GM12878 (cell line): Measurements from ENCODE around the gene NAV2.

Experiments
- CHD1 ChIP-seq: IDR thresholded peaks from 2 replicates; pipeline ENCODE4 v1.6.1; 2012; ENCODE audit warnings: low read depth, low read length, improper control_type of control experiment
- CREM ChIP-seq: IDR thresholded peaks from 2 replicates; pipeline ENCODE4 v1.6.1; 2014; ENCODE audit warnings: antibody characterized with exemption, low read depth
- MXI1 ChIP-seq: fragments of 150-350 bp; IDR thresholded peaks from 2 replicates; pipeline ENCODE4 v1.6.1; 2011; ENCODE audit warnings: low read depth, mild to moderate bottlenecking, inconsistent platforms, low read length, improper control_type of control experiment
- NFIC ChIP-seq: IDR thresholded peaks from 2 replicates; pipeline ENCODE4 v1.6.1; 2012; ENCODE audit warnings: low read depth, mild to moderate bottlenecking, inconsistent platforms, low read length, moderate library complexity
- POLR2AphosphoS5 ChIP-seq: IDR thresholded peaks from 2 replicates; pipeline ENCODE4 v1.6.1; 2011; ENCODE audit warnings: mild to moderate bottlenecking, low read length, inconsistent platforms
- RAD51 ChIP-seq: fragments of 450-650 bp; IDR thresholded peaks from 2 replicates; pipeline ENCODE4 v1.6.1; 2016; ENCODE audit warnings: moderate library complexity, mild to moderate bottlenecking, inconsistent platforms
- YY1 ChIP-seq: IDR thresholded peaks from 2 replicates; pipeline ENCODE4 v1.6.1; 2011; ENCODE audit warnings: low read depth, mild to moderate bottlenecking, low read length
- ZZZ3 ChIP-seq: IDR thresholded peaks from 2 replicates; pipeline ENCODE4 v1.6.1; 2011; ENCODE audit warnings: low read depth; ENCODE audit not compliant: control insufficient read depth, insufficient read length
- TF ChIP-seq, protein P1 (sequence below): IDR thresholded peaks from 2 replicates; pipeline ENCODE4 v1.6.1; 2012; ENCODE audit warnings: improper control_type of control experiment, low read depth, low read length; ENCODE audit not compliant: insufficient replicate concordance
- TF ChIP-seq, protein P2 (sequence below), 3 experiments: IDR thresholded peaks in 2 of 3; conservative IDR thresholded peaks in 1 of 3; 2 replicates each; pipeline ENCODE4 v1.5.1; 2011; ENCODE audit warnings: low read depth in 3 of 3, low read length in 3 of 3, mild to moderate bottlenecking in 3 of 3, control low read depth in 2 of 3, moderate library complexity in 2 of 3, inconsistent platforms in 1 of 3, mixed read lengths in 1 of 3; ENCODE audit not compliant: control insufficient read depth in 2 of 3, insufficient read depth in 1 of 3; ENCODE audit errors: extremely low read depth in 1 of 3
- TF ChIP-seq, protein P3 (sequence below): IDR thresholded peaks from 2 replicates; pipeline ENCODE4 v1.6.1; 2011; ENCODE audit warnings: low read depth, mild to moderate bottlenecking, low read length, moderate library complexity, borderline replicate concordance; ENCODE audit errors: extremely low read depth
- TF ChIP-seq, protein P4 (sequence below): IDR thresholded peaks from 2 replicates; pipeline ENCODE4 v1.6.1; 2012; ENCODE audit warnings: mild to moderate bottlenecking, low read depth, low read length
- TF ChIP-seq, protein P5 (sequence below): fragments of 450-650 bp; formaldehyde crosslinking; IDR thresholded peaks from 2 replicates; pipeline ENCODE4 v1.5.0; 2022; ENCODE audit warnings: mild to moderate bottlenecking, missing genetic modification characterization

DNA sequence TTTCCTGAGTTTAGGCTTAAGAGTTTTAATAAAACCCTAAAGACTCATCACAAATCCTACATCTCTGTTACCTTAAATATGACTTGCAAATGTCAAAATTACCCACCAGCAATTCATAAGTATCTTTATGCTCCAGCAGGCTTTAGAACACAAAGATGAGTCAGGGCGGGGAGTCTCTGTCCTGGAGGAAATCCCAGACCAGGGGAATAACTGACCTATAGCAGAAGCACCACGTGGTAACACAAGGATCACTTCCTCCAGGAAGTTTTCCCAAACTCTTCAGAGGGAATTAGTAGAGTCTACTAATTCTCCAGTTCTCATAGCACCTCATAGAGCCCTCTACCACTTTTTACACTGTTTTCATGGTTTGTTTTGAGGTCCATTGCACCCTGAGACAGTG is 217.0 kb downstream of the NAV2 start:
- TF ChIP-seq POLR2AphosphoS5 (no peak), MXI1 (no peak), CREM (no peak), ZZZ3 (no peak), CHD1 (no peak), YY1 (no peak), NFIC (no peak), RAD51 (no peak)
- TF ChIP-seq, protein P1, sequence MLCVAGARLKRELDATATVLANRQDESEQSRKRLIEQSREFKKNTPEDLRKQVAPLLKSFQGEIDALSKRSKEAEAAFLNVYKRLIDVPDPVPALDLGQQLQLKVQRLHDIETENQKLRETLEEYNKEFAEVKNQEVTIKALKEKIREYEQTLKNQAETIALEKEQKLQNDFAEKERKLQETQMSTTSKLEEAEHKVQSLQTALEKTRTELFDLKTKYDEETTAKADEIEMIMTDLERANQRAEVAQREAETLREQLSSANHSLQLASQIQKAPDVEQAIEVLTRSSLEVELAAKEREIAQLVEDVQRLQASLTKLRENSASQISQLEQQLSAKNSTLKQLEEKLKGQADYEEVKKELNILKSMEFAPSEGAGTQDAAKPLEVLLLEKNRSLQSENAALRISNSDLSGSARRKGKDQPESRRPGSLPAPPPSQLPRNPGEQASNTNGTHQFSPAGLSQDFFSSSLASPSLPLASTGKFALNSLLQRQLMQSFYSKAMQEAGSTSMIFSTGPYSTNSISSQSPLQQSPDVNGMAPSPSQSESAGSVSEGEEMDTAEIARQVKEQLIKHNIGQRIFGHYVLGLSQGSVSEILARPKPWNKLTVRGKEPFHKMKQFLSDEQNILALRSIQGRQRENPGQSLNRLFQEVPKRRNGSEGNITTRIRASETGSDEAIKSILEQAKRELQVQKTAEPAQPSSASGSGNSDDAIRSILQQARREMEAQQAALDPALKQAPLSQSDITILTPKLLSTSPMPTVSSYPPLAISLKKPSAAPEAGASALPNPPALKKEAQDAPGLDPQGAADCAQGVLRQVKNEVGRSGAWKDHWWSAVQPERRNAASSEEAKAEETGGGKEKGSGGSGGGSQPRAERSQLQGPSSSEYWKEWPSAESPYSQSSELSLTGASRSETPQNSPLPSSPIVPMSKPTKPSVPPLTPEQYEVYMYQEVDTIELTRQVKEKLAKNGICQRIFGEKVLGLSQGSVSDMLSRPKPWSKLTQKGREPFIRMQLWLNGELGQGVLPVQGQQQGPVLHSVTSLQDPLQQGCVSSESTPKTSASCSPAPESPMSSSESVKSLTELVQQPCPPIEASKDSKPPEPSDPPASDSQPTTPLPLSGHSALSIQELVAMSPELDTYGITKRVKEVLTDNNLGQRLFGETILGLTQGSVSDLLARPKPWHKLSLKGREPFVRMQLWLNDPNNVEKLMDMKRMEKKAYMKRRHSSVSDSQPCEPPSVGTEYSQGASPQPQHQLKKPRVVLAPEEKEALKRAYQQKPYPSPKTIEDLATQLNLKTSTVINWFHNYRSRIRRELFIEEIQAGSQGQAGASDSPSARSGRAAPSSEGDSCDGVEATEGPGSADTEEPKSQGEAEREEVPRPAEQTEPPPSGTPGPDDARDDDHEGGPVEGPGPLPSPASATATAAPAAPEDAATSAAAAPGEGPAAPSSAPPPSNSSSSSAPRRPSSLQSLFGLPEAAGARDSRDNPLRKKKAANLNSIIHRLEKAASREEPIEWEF, result no peak
- TF ChIP-seq, protein P2, sequence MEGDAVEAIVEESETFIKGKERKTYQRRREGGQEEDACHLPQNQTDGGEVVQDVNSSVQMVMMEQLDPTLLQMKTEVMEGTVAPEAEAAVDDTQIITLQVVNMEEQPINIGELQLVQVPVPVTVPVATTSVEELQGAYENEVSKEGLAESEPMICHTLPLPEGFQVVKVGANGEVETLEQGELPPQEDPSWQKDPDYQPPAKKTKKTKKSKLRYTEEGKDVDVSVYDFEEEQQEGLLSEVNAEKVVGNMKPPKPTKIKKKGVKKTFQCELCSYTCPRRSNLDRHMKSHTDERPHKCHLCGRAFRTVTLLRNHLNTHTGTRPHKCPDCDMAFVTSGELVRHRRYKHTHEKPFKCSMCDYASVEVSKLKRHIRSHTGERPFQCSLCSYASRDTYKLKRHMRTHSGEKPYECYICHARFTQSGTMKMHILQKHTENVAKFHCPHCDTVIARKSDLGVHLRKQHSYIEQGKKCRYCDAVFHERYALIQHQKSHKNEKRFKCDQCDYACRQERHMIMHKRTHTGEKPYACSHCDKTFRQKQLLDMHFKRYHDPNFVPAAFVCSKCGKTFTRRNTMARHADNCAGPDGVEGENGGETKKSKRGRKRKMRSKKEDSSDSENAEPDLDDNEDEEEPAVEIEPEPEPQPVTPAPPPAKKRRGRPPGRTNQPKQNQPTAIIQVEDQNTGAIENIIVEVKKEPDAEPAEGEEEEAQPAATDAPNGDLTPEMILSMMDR (IDR thresholded peaks at IDR 0.05 in 2 of 3, conservative IDR thresholded peaks at IDR 0.05 in 1 of 3; ENCODE audit: control insufficient read depth in 2 of 3, extremely low read depth in 1 of 3, insufficient read depth in 1 of 3, low read depth in 3 of 3, low read length in 3 of 3), result no peak
- TF ChIP-seq, protein P3, sequence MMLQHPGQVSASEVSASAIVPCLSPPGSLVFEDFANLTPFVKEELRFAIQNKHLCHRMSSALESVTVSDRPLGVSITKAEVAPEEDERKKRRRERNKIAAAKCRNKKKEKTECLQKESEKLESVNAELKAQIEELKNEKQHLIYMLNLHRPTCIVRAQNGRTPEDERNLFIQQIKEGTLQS, result no peak
- TF ChIP-seq, protein P4, sequence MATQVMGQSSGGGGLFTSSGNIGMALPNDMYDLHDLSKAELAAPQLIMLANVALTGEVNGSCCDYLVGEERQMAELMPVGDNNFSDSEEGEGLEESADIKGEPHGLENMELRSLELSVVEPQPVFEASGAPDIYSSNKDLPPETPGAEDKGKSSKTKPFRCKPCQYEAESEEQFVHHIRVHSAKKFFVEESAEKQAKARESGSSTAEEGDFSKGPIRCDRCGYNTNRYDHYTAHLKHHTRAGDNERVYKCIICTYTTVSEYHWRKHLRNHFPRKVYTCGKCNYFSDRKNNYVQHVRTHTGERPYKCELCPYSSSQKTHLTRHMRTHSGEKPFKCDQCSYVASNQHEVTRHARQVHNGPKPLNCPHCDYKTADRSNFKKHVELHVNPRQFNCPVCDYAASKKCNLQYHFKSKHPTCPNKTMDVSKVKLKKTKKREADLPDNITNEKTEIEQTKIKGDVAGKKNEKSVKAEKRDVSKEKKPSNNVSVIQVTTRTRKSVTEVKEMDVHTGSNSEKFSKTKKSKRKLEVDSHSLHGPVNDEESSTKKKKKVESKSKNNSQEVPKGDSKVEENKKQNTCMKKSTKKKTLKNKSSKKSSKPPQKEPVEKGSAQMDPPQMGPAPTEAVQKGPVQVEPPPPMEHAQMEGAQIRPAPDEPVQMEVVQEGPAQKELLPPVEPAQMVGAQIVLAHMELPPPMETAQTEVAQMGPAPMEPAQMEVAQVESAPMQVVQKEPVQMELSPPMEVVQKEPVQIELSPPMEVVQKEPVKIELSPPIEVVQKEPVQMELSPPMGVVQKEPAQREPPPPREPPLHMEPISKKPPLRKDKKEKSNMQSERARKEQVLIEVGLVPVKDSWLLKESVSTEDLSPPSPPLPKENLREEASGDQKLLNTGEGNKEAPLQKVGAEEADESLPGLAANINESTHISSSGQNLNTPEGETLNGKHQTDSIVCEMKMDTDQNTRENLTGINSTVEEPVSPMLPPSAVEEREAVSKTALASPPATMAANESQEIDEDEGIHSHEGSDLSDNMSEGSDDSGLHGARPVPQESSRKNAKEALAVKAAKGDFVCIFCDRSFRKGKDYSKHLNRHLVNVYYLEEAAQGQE, result no peak
- TF ChIP-seq, protein P5, sequence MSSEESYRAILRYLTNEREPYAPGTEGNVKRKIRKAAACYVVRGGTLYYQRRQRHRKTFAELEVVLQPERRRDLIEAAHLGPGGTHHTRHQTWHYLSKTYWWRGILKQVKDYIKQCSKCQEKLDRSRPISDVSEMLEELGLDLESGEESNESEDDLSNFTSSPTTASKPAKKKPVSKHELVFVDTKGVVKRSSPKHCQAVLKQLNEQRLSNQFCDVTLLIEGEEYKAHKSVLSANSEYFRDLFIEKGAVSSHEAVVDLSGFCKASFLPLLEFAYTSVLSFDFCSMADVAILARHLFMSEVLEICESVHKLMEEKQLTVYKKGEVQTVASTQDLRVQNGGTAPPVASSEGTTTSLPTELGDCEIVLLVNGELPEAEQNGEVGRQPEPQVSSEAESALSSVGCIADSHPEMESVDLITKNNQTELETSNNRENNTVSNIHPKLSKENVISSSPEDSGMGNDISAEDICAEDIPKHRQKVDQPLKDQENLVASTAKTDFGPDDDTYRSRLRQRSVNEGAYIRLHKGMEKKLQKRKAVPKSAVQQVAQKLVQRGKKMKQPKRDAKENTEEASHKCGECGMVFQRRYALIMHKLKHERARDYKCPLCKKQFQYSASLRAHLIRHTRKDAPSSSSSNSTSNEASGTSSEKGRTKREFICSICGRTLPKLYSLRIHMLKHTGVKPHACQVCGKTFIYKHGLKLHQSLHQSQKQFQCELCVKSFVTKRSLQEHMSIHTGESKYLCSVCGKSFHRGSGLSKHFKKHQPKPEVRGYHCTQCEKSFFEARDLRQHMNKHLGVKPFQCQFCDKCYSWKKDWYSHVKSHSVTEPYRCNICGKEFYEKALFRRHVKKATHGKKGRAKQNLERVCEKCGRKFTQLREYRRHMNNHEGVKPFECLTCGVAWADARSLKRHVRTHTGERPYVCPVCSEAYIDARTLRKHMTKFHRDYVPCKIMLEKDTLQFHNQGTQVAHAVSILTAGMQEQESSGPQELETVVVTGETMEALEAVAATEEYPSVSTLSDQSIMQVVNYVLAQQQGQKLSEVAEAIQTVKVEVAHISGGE, result no peak
